Measurements from ENCODE around the gene SLC32A1.

Gene SLC32A1

GRCh38 chr20:38723848-38724625, at the start of gene SLC32A1:
SLC32A1 (plus strand) TSS chr20:38724486; CDS start chr20:38724725, 239 bp downstream.
- DNase-seq = peak; percentile 27

GRCh38 chr20:38674765-38675133, 49.5 kb upstream of the SLC32A1 start:
- DNase-seq = no peak

GRCh38 chr20:38676576-38676975, 47.7 kb upstream of the SLC32A1 start:
- no peak for DNase-seq

GRCh38 chr20:38680500-38681306, 43.6 kb upstream of the SLC32A1 start:
- peak; percentile 42 for DNase-seq

GRCh38 chr20:38685271-38685670, 39.0 kb upstream of the SLC32A1 start:
- DNase-seq = no peak

GRCh38 chr20:38685853-38686473, 38.3 kb upstream of the SLC32A1 start:
- DNase-seq = peak; percentile 60

GRCh38 chr20:38692436-38693411, 31.6 kb upstream of the SLC32A1 start:
- DNase-seq = peak; percentile 72

- no peak for DNase-seq
These were observed 27.0 kb upstream of the SLC32A1 start for GRCh38 chr20:38697306-38697705.

- DNase-seq = no peak
These were observed 25.7 kb upstream of the SLC32A1 start for GRCh38 chr20:38698541-38698940.

- no peak for DNase-seq
These were observed 24.1 kb upstream of the SLC32A1 start for GRCh38 chr20:38700141-38700540.

- no peak for DNase-seq
These were observed 23.4 kb upstream of the SLC32A1 start for GRCh38 chr20:38700926-38701325.

- no peak for DNase-seq
These were observed 20.8 kb upstream of the SLC32A1 start for GRCh38 chr20:38703526-38703925.

- DNase-seq = no peak
These were observed 20.1 kb upstream of the SLC32A1 start for GRCh38 chr20:38704136-38704535.

GRCh38 chr20:38706509-38706908, 17.8 kb upstream of the SLC32A1 start:
- no peak for DNase-seq

GRCh38 chr20:38714308-38714707, 10.0 kb upstream of the SLC32A1 start:
- DNase-seq = no peak

- DNase-seq = no peak
These were observed 8.6 kb upstream of the SLC32A1 start for GRCh38 chr20:38715646-38716045.

- no peak for DNase-seq
These were observed 1.6 kb upstream of the SLC32A1 start for GRCh38 chr20:38722683-38723016.

- peak; percentile 36 for DNase-seq
These were observed 1.1 kb upstream of the SLC32A1 start for GRCh38 chr20:38723017-38723847.

- no peak for DNase-seq
These were observed 401 bp downstream of the SLC32A1 start for GRCh38 chr20:38724626-38725147.

- DNase-seq = no peak
These were observed 1.0 kb downstream of the SLC32A1 start for GRCh38 chr20:38725148-38725901.

Data from stimulated activated CD8-positive, alpha-beta memory T cell treated with anti-CD3 and anti-CD28 coated beads, Interleukin-4, amount 100 ng/mL, for 48 hours (primary cell).